Gastroesophageal sphincter (tissue), 3 donors: Measurements from ENCODE around the gene SCAP.

ENCODE experiments used
- CTCF ChIP-seq, 4 experiments: fragments of 200-600 bp in 2 of 4; fragments of 450-650 bp in 2 of 4; sonication (generic) in 1 of 4; IDR thresholded peaks; one replicate each; pipeline ENCODE4 v1.5.1; 2017 to 2019; ENCODE audit warnings: antibody characterized with exemption in 4 of 4, mild to moderate bottlenecking in 2 of 4, moderate library complexity in 2 of 4
- EP300 ChIP-seq: sonication (generic); formaldehyde crosslinking; IDR thresholded peaks from one replicate; pipeline ENCODE4 v1.6.1; 2017; ENCODE audit warnings: antibody characterized with exemption, mild to moderate bottlenecking
- POLR2A ChIP-seq, 2 donors: fragments of 450-650 bp; IDR thresholded peaks; one replicate each; pipeline ENCODE4 v1.6.1; 2017; ENCODE audit warnings: antibody characterized with exemption in 2 of 2, mild to moderate bottlenecking in 2 of 2, moderate library complexity in 1 of 2

GRCh38 chr3:47423548-47424145 lies 52.1 kb downstream of the SCAP start:
- no peak for TF ChIP-seq CTCF (IDR thresholded peaks at IDR 0.05)
- TF ChIP-seq POLR2A (IDR thresholded peaks at IDR 0.05) = no peak
- no peak for TF ChIP-seq EP300
